ENCODE results near the gene CRNN. TPM values are rescaled to one million over a fixed set of nuclear protein-coding genes. Genes with fewer than 3 reads are reported as not detected.

Gene CRNN
- not detected for polyA plus RNA-seq

DNA sequence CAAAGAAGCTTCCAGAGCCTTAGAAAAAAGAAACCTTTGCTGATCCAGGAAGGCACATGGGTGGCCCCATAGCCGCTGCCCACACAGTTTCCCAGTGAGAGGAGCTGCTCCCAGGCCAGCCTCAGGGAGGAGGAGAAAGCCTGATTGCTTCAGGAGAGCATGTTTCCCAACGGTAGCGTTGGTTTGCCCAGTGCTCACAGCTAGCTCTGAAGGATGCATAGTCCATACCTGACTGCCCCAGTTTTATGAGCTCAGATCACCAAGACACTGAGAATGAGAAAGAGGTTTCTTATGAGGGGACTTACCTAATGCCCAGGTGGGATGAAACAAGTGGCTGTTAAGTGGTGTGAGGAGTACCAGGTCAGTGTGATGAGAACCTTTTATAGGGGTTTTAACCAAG lies at the start of gene CRNN:
TSS of gene CRNN (minus strand) at position 355 of the 400 bp plus-strand sequence. CDS start 2,030 bp downstream, outside the sequence.
- no peaks in the 10 kb centered on the region for H3K36me3 Mint-ChIP-seq
- H3K4me3 Mint-ChIP-seq = no peak within 1 kb of the TSS
- no peaks in the 10 kb centered on the region for H3K4me1 Mint-ChIP-seq
- DNase-seq = no peak
- H3K9me3 Mint-ChIP-seq = no peaks in the 10 kb centered on the region
- no peak within 1 kb of the TSS for H3K27ac Mint-ChIP-seq
- peaks cover 5 to 14% (median 7%) of the 10 kb centered on the region in 3 donors for H3K27me3 Mint-ChIP-seq (ENCODE audit: low read depth in 3 of 3)

DNA sequence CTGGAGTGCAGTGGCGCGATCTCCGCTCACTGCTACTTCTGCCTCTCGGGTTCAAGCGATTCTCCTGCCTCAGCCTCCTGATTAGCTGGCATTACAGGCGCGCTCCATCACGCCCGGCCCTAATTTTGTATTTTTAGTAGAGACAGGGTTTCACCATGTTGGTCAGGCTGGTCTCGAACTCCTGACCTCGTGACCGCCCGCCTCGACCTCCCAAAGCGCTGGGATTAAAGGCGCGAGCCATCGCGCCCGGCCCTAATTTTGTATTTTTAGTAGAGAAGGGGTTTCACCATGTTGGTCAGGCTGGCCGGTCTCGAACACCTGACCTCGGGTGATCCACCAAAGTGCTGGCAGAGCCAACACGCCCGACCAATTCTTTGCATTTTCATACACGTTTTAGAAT lies 48.6 kb upstream of the CRNN start:
- no peak for DNase-seq
- no peak overlapping the region for H3K4me3 Mint-ChIP-seq
- H3K36me3 Mint-ChIP-seq = peaks cover 0 to 4% (median 0%) of the 10 kb centered on the region in 3 donors
- H3K27ac Mint-ChIP-seq = no peak overlapping the region
- H3K9me3 Mint-ChIP-seq = no peaks in the 10 kb centered on the region
- peaks cover 29 to 35% of the 10 kb centered on the region in 2 donors for H3K4me1 Mint-ChIP-seq
- H3K27me3 Mint-ChIP-seq (ENCODE audit: low read depth in 3 of 3) = peaks cover 5 to 11% (median 9%) of the 10 kb centered on the region in 3 donors

- peak overlapping the region in 4 of 6 donors; percentile 28 to 66 (median 44) for H3K27ac Mint-ChIP-seq
- H3K36me3 Mint-ChIP-seq = peaks cover 0 to 4% (median 0%) of the 10 kb centered on the region in 3 donors
- no peaks in the 10 kb centered on the region for H3K9me3 Mint-ChIP-seq
- DNase-seq = peak; percentile 49 to 64 (median 57)
- H3K4me3 Mint-ChIP-seq = peak overlapping the region in 2 of 5 donors; percentile 9 to 65
- peaks cover 5 to 6% (median 6%) of the 10 kb centered on the region in 3 donors for H3K27me3 Mint-ChIP-seq (ENCODE audit: low read depth in 3 of 3)
- peaks cover 29 to 35% of the 10 kb centered on the region in 2 donors for H3K4me1 Mint-ChIP-seq
Measured at GRCh38 chr1:152461544-152461943, 47.5 kb upstream of the CRNN start.

GRCh38 chr1:152460529-152460899 lies 46.5 kb upstream of the CRNN start:
- Mint-ChIP-seq H3K27me3 (ENCODE audit: low read depth in 3 of 3) (peaks cover 4 to 6% (median 5%) of the 10 kb centered on the region in 3 donors), H3K9me3 (no peaks in the 10 kb centered on the region), H3K36me3 (no peaks in the 10 kb centered on the region), H3K4me3 (peak overlapping the region; percentile 66 to 84 (median 76)), H3K27ac (peak overlapping the region; percentile 83 to 93 (median 89)), H3K4me1 (peaks cover 29 to 35% of the 10 kb centered on the region in 2 donors)
- DNase-seq = no peak

GRCh38 chr1:152459596-152460528 lies 45.8 kb upstream of the CRNN start:
- peak; percentile 61 to 72 (median 67) for DNase-seq
- peaks cover under 1 to 5% (median 4%) of the 10 kb centered on the region in 3 donors for H3K27me3 Mint-ChIP-seq (ENCODE audit: low read depth in 3 of 3)
- H3K4me3 Mint-ChIP-seq = peak overlapping the region; percentile 66 to 84 (median 76)
- H3K4me1 Mint-ChIP-seq = peaks cover 29 to 35% of the 10 kb centered on the region in 2 donors
- peak overlapping the region; percentile 83 to 93 (median 89) for H3K27ac Mint-ChIP-seq
- no peaks in the 10 kb centered on the region for H3K36me3 Mint-ChIP-seq
- H3K9me3 Mint-ChIP-seq = no peaks in the 10 kb centered on the region

DNA sequence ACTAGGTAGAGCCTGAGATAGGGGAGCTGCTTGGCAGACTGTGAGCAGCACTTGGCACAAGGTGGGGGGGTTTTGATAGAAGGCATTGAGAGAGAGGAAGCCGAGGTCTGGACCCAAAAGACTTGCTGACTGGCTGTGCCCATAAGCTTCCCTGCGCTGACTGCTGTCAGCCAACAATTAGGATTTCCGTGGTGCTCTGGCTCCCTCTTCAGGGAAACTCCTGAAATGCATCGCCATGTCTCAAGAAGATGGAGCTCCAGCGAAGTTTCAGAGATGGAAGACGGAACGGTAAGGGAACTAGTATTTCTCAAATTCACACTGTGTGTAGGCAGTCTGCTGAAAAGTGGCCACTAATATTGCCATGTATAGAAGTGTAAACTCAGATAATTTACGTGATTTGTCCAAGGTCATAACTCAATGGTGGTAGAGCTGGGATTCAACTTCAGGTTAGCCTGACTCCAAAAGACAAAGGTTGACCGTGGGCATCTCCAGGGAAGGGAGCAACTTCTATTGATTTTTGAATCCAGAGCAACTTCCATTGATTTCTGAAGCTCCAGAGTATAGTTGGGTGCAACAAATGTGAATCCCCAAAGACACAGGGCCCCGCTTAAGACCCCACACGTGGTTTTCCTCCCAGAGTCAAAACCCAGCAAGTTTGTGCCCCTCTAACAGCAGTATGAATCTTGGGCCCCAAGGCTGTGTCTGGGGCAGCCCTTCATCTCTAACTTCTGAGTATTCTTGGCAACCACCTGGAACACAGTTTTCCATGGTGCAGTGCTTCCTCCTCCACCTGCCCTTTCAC lies 44.5 kb upstream of the CRNN start:
- Mint-ChIP-seq H3K9me3 (no peaks in the 10 kb centered on the region), H3K36me3 (no peaks in the 10 kb centered on the region), H3K27ac (peak overlapping the region in 5 of 6 donors; percentile 26 to 93 (median 54)), H3K4me3 (peak overlapping the region in 4 of 5 donors; percentile 1 to 73 (median 36)), H3K27me3 (ENCODE audit: low read depth in 3 of 3) (peaks cover 0 to 3% (median 3%) of the 10 kb centered on the region in 3 donors), H3K4me1 (peaks cover 29 to 35% of the 10 kb centered on the region in 2 donors)
- DNase-seq = peak; percentile 63 to 73 (median 68)

DNA sequence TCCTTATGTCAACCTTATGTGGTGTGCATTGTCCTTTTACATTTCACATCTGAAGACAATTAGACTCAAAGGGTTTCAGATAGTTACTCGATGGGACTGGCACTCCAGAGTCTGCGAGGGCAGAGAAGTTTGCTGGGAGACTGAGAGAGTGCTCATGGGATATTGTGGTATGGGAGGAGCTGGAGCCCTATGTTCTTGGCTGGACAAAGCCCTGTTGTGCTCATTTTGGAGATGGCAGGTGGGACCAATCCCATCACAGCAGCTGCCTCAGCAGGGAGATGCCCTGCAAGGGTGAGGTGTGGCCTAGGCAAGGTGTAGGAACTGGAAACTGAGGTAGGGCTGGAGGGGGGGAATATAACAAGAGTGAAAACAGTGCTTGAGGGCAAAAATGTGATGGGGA lies 43.5 kb upstream of the CRNN start:
- no peak for DNase-seq
- Mint-ChIP-seq H3K27ac (no peak overlapping the region), H3K36me3 (no peaks in the 10 kb centered on the region), H3K4me3 (no peak overlapping the region), H3K4me1 (peaks cover 29 to 35% of the 10 kb centered on the region in 2 donors), H3K9me3 (no peaks in the 10 kb centered on the region), H3K27me3 (ENCODE audit: low read depth in 3 of 3) (peaks cover 2 to 5% (median 4%) of the 10 kb centered on the region in 3 donors)

DNA sequence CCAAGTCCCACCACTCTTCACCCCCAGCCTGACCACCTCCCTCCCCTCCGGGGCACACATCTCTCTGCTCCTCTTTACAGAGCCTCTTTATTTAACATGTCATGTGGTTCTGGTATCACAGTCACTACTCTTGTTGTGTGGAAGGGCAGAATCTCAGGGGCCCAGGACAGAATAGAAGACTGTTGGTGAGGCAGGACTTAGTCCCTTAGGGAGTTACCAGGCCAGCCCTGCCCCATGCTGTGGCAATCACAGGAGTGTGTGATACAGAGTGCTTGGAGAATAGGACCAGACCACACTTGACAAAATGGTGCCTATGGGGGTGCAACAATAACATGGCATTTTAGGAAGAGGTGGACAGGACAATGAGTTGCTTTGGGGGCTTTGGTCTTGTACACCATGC lies 43.0 kb upstream of the CRNN start:
- peaks cover 29 to 35% of the 10 kb centered on the region in 2 donors for H3K4me1 Mint-ChIP-seq
- H3K36me3 Mint-ChIP-seq = no peaks in the 10 kb centered on the region
- no peak overlapping the region for H3K27ac Mint-ChIP-seq
- no peak overlapping the region for H3K4me3 Mint-ChIP-seq
- H3K27me3 Mint-ChIP-seq (ENCODE audit: low read depth in 3 of 3) = peaks cover 2 to 7% (median 4%) of the 10 kb centered on the region in 3 donors
- no peaks in the 10 kb centered on the region for H3K9me3 Mint-ChIP-seq
- no peak for DNase-seq

DNA sequence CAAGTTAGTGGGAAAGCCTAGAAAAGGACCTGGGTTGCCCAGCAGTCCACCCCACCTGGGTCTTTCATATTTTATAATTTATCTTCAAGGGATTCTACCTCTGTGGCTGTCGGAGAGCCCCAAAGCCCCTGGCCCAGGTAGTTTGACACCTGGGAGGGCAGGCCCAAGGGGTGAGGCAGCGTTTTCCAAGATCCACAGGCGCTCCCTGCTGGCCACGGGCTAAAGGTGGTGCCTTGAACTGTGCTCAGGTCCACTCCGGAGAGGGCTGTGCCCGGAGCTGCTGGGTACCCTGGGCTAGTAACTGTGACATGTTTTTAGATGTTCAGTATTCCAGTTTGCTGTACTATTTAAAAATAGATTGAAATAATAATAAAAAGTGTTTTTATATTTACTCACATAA lies 37.2 kb upstream of the CRNN start:
- H3K36me3 Mint-ChIP-seq = no peaks in the 10 kb centered on the region
- no peaks in the 10 kb centered on the region for H3K9me3 Mint-ChIP-seq
- H3K27ac Mint-ChIP-seq = no peak overlapping the region
- no peak for DNase-seq
- peaks cover 1 to 7% (median 2%) of the 10 kb centered on the region in 3 donors for H3K27me3 Mint-ChIP-seq (ENCODE audit: low read depth in 3 of 3)
- H3K4me1 Mint-ChIP-seq = no peaks in the 10 kb centered on the region
- H3K4me3 Mint-ChIP-seq = no peak overlapping the region

GRCh38 chr1:152449661-152450060 lies 35.6 kb upstream of the CRNN start:
- no peak overlapping the region for H3K4me3 Mint-ChIP-seq
- H3K9me3 Mint-ChIP-seq = no peaks in the 10 kb centered on the region
- no peaks in the 10 kb centered on the region for H3K4me1 Mint-ChIP-seq
- DNase-seq = no peak
- peaks cover 1 to 7% (median 2%) of the 10 kb centered on the region in 3 donors for H3K27me3 Mint-ChIP-seq (ENCODE audit: low read depth in 3 of 3)
- H3K36me3 Mint-ChIP-seq = no peaks in the 10 kb centered on the region
- H3K27ac Mint-ChIP-seq = no peak overlapping the region

GRCh38 chr1:152448496-152448895 lies 34.4 kb upstream of the CRNN start:
- Mint-ChIP-seq H3K36me3 (no peaks in the 10 kb centered on the region), H3K27me3 (ENCODE audit: low read depth in 3 of 3) (peaks cover 4 to 7% (median 7%) of the 10 kb centered on the region in 3 donors), H3K4me3 (no peak overlapping the region), H3K9me3 (no peaks in the 10 kb centered on the region), H3K4me1 (no peaks in the 10 kb centered on the region), H3K27ac (no peak overlapping the region)
- no peak for DNase-seq

DNA sequence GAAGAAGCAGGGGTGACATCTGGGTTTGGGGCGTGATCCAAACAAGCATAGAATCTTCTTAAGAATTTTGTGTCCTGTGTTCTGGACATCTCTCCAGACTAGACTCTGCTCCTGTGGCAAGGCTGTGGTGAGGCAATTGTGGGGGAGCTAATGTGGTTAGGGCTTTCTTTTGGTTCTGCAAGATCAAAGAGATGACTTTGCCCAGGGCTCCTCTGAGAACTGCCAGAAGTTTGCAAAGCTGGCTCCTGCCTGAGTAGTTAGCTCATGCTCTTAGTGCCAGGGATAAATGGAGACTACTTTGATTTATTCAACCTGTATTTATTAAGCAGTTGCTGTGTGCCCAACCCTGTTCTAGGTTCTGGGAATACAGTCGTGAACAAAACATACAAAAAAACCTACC lies 34.0 kb upstream of the CRNN start:
- Mint-ChIP-seq H3K36me3 (no peaks in the 10 kb centered on the region), H3K9me3 (no peaks in the 10 kb centered on the region), H3K4me1 (no peaks in the 10 kb centered on the region), H3K4me3 (no peak overlapping the region), H3K27me3 (ENCODE audit: low read depth in 3 of 3) (peaks cover 4 to 6% (median 5%) of the 10 kb centered on the region in 3 donors), H3K27ac (no peak overlapping the region)
- DNase-seq = no peak

- no peak for DNase-seq
- Mint-ChIP-seq H3K27ac (no peak overlapping the region), H3K36me3 (no peaks in the 10 kb centered on the region), H3K4me3 (no peak overlapping the region), H3K9me3 (no peaks in the 10 kb centered on the region), H3K4me1 (no peaks in the 10 kb centered on the region), H3K27me3 (ENCODE audit: low read depth in 3 of 3) (peaks cover 4 to 6% (median 5%) of the 10 kb centered on the region in 3 donors)
Measured at GRCh38 chr1:152447484-152447883, 33.4 kb upstream of the CRNN start.

GRCh38 chr1:152444045-152444444 lies 30.0 kb upstream of the CRNN start:
- H3K9me3 Mint-ChIP-seq = no peaks in the 10 kb centered on the region
- no peaks in the 10 kb centered on the region for H3K36me3 Mint-ChIP-seq
- no peak for DNase-seq
- H3K27ac Mint-ChIP-seq = no peak overlapping the region
- H3K27me3 Mint-ChIP-seq (ENCODE audit: low read depth in 3 of 3) = peaks cover 0 to 8% (median 4%) of the 10 kb centered on the region in 3 donors
- H3K4me1 Mint-ChIP-seq = peaks cover 0 to 9% of the 10 kb centered on the region in 2 donors
- no peak overlapping the region for H3K4me3 Mint-ChIP-seq
